DND-41 (cell line): Measurements from ENCODE around the gene MEN1.

Experiments
- EZH2 ChIP-seq: IDR thresholded peaks from 3 replicates; pipeline ENCODE4 v1.6.1; 2012; ENCODE audit warnings: borderline replicate concordance, low read depth, mild to moderate bottlenecking, moderate library complexity, low read length, inconsistent platforms; ENCODE audit not compliant: severe bottlenecking
- TF ChIP-seq, protein P1 (sequence below): IDR thresholded peaks from 2 replicates; pipeline ENCODE4 v1.5.1; 2012; ENCODE audit warnings: borderline replicate concordance, low read length, moderate library complexity, mild to moderate bottlenecking; ENCODE audit not compliant: poor library complexity, severe bottlenecking; ENCODE audit errors: extremely low read depth

GRCh38 chr11:64802370-64803157 lies 7.8 kb downstream of the MEN1 start:
- TF ChIP-seq, protein P1, sequence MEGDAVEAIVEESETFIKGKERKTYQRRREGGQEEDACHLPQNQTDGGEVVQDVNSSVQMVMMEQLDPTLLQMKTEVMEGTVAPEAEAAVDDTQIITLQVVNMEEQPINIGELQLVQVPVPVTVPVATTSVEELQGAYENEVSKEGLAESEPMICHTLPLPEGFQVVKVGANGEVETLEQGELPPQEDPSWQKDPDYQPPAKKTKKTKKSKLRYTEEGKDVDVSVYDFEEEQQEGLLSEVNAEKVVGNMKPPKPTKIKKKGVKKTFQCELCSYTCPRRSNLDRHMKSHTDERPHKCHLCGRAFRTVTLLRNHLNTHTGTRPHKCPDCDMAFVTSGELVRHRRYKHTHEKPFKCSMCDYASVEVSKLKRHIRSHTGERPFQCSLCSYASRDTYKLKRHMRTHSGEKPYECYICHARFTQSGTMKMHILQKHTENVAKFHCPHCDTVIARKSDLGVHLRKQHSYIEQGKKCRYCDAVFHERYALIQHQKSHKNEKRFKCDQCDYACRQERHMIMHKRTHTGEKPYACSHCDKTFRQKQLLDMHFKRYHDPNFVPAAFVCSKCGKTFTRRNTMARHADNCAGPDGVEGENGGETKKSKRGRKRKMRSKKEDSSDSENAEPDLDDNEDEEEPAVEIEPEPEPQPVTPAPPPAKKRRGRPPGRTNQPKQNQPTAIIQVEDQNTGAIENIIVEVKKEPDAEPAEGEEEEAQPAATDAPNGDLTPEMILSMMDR: no peak
- TF ChIP-seq EZH2: no peak
